Vagina (tissue), 2 donors: ENCODE data around the gene JAKMIP1. TPM values are rescaled to one million over a fixed set of nuclear protein-coding genes. Genes with fewer than 3 reads are reported as not detected.

ENCODE experiments used
- DNase-seq, 2 donors: peaks; one replicate each; pipeline ENCODE4 v3.0.0-alpha.2; 2017; ENCODE audit errors: extremely low spot score in 2 of 2
- H3K27ac ChIP-seq: fragments of 200-600 bp; sonication (generic); one replicate; pipeline ENCODE4 v1.5.1; 2019
- H3K27me3 ChIP-seq: fragments of 200-600 bp; sonication (generic); one replicate; pipeline ENCODE4 v1.5.1; 2019
- H3K36me3 ChIP-seq, 2 donors: fragments of 200-600 bp; sonication (generic); one replicate each; pipeline ENCODE4 v1.5.1; 2017 to 2019
- H3K4me1 ChIP-seq: fragments of 200-600 bp; sonication (generic); one replicate; pipeline ENCODE4 v1.5.1; 2019
- H3K4me3 ChIP-seq, 2 donors: fragments of 200-600 bp; sonication (generic); 1 replicate in 1 of 2; 2 replicates in 1 of 2; pipeline ENCODE4 v1.5.1; 2016 to 2019
- H3K9me3 ChIP-seq: fragments of 200-600 bp; sonication (generic); one replicate; pipeline ENCODE4 v1.5.1; 2019
- POLR2A ChIP-seq, 2 donors: fragments of 450-650 bp; IDR thresholded peaks; one replicate each; pipeline ENCODE4 v1.6.1; 2017; ENCODE audit warnings: antibody characterized with exemption in 2 of 2, mild to moderate bottlenecking in 2 of 2, moderate library complexity in 2 of 2
- POLR2AphosphoS5 ChIP-seq, 2 donors: sonication (generic); formaldehyde crosslinking; IDR thresholded peaks; one replicate each; pipeline ENCODE4 v1.9.0; 2017; ENCODE audit warnings: antibody characterized with exemption in 2 of 2, mild to moderate bottlenecking in 2 of 2, low read depth in 1 of 2; ENCODE audit not compliant: insufficient read depth in 1 of 2
- intact Hi-C: fragments of 100-400 bp; cut with DNase I; formaldehyde crosslinking; loops from one replicate; pipeline ENCODE4 v1.15.1; 2023
- total RNA-seq: library from RNA; depleted of rRNA; stranded (reverse); fragments of >200 nt; gene quantifications from one replicate; pipeline ENCODE4 v1.2.3, GENCODE V29; 2016
- TF ChIP-seq, protein P1 (sequence below), 3 experiments: fragments of 450-650 bp in 2 of 3; fragments of 200-600 bp in 1 of 3; sonication (generic) in 1 of 3; IDR thresholded peaks; one replicate each; pipeline ENCODE4 v1.5.1; 2017 to 2019; ENCODE audit warnings: antibody characterized with exemption in 3 of 3, mild to moderate bottlenecking in 2 of 3, moderate library complexity in 2 of 3

JAKMIP1 gene
- total RNA-seq, 1 donor from 2014 or later: 5.2 TPM

DNA sequence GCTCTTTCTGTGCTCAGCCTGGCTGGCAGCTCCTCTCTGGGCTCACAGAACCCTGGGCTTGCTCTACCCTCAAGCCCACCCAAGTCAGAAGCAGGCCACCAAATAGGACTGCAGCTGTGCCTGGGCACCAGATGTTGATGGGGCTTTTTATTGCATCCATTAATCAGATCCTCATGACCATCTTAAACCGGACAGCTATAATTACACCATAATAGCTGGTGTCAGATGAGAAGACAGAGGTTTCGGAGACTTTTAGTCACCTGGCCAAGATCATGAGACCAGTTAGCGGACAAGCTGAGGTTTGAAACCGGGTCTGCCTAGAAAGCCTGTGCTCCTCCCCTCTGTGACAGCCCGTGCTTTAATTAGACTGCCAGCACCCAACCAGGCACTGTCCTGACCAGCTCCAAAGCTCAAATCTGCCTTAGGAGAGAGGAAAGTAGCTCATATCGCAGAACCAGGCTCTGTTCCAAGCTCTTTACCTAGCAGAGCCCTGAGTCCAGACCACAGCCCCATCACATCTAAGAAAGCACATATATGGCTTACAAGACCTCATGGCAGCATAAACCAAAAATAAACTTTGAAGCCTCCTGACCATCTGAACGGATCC, 88.9 kb downstream of the JAKMIP1 start:
- H3K27me3 ChIP-seq: no peaks in the 10 kb centered on the region
- DNase-seq: no peak
- intact Hi-C loops: no loop called here

GRCh38 chr4:6110681-6111353, 89.5 kb downstream of the JAKMIP1 start:
- intact Hi-C loops: no loop called here
- Histone ChIP-seq H3K27me3 (no peaks in the 10 kb centered on the region), H3K9me3 (no peaks in the 10 kb centered on the region), H3K4me1 (no peaks in the 10 kb centered on the region), H3K36me3 (no peaks in the 10 kb centered on the region), H3K4me3 (no peak overlapping the region), H3K27ac (no peak overlapping the region)
- DNase-seq: no peak
- TF ChIP-seq, protein P1, sequence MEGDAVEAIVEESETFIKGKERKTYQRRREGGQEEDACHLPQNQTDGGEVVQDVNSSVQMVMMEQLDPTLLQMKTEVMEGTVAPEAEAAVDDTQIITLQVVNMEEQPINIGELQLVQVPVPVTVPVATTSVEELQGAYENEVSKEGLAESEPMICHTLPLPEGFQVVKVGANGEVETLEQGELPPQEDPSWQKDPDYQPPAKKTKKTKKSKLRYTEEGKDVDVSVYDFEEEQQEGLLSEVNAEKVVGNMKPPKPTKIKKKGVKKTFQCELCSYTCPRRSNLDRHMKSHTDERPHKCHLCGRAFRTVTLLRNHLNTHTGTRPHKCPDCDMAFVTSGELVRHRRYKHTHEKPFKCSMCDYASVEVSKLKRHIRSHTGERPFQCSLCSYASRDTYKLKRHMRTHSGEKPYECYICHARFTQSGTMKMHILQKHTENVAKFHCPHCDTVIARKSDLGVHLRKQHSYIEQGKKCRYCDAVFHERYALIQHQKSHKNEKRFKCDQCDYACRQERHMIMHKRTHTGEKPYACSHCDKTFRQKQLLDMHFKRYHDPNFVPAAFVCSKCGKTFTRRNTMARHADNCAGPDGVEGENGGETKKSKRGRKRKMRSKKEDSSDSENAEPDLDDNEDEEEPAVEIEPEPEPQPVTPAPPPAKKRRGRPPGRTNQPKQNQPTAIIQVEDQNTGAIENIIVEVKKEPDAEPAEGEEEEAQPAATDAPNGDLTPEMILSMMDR (IDR thresholded peaks at IDR 0.05): no peak
- TF ChIP-seq POLR2AphosphoS5 (IDR thresholded peaks at IDR 0.05; ENCODE audit: insufficient read depth in 1 of 2, low read depth in 1 of 2) (no peak), POLR2A (IDR thresholded peaks at IDR 0.05) (no peak)

More for the DNA sequence above, 88.9 kb downstream of the JAKMIP1 start:
- H3K27ac ChIP-seq: no peak overlapping the region
- no peaks in the 10 kb centered on the region for H3K4me1 ChIP-seq
- H3K4me3 ChIP-seq: no peak overlapping the region
- TF ChIP-seq, protein P1 (IDR thresholded peaks at IDR 0.05): no peak
- TF ChIP-seq POLR2AphosphoS5 (IDR thresholded peaks at IDR 0.05; ENCODE audit: insufficient read depth in 1 of 2, low read depth in 1 of 2) (no peak), POLR2A (IDR thresholded peaks at IDR 0.05) (no peak)
- H3K9me3 ChIP-seq: no peaks in the 10 kb centered on the region
- H3K36me3 ChIP-seq: no peaks in the 10 kb centered on the region

- H3K4me1 ChIP-seq: no peaks in the 10 kb centered on the region
Observed at GRCh38 chr4:6109842-6110560, 90.3 kb downstream of the JAKMIP1 start.

DNA sequence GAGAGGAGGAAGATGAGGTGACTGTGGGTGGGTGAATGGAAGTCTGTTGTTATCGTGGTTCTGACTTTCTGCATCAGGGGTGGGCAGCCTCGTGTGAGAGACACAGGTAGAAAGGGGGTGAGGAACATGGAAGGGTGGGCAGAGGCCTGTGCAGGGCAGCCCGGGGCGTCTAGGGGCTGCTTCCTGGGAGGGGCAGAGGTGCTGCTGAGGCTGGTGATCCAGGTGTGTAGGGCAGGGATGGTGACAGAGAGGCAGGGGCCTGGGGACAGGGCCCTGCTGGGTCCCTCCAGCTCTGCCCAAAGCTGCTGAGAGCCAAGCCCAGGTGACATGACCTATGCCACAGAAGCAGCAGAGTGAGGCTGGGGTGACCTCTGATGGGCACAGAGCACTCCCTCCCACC, 92.5 kb downstream of the JAKMIP1 start:
- Histone ChIP-seq H3K4me1 (no peaks in the 10 kb centered on the region), H3K9me3 (no peaks in the 10 kb centered on the region), H3K27me3 (no peaks in the 10 kb centered on the region), H3K36me3 (no peaks in the 10 kb centered on the region), H3K27ac (no peak overlapping the region), H3K4me3 (no peak overlapping the region)
- no peak for DNase-seq
- TF ChIP-seq, protein P1 (IDR thresholded peaks at IDR 0.05): no peak
- TF ChIP-seq POLR2A (IDR thresholded peaks at IDR 0.05): no peak
- no peak for TF ChIP-seq POLR2AphosphoS5 (IDR thresholded peaks at IDR 0.05; ENCODE audit: insufficient read depth in 1 of 2, low read depth in 1 of 2)
- intact Hi-C loops: no loop called here

More at GRCh38 chr4:6109842-6110560, 90.3 kb downstream of the JAKMIP1 start:
- Histone ChIP-seq H3K36me3 (no peaks in the 10 kb centered on the region), H3K4me3 (no peak overlapping the region), H3K27ac (no peak overlapping the region), H3K27me3 (no peaks in the 10 kb centered on the region), H3K9me3 (no peaks in the 10 kb centered on the region)
- DNase-seq: no peak
- intact Hi-C loops: no loop called here
- TF ChIP-seq, protein P1 (IDR thresholded peaks at IDR 0.05): no peak
- no peak for TF ChIP-seq POLR2A (IDR thresholded peaks at IDR 0.05)
- no peak for TF ChIP-seq POLR2AphosphoS5 (IDR thresholded peaks at IDR 0.05; ENCODE audit: insufficient read depth in 1 of 2, low read depth in 1 of 2)
